Measurements from ENCODE around the gene RPS14. TPM values are rescaled to one million over a fixed set of nuclear protein-coding genes. Genes with fewer than 3 reads are reported as not detected.

The RPS14 gene
- total and polyA plus RNA-seq, 9 of the 15 experiments (the other 6 are each of a cell fraction or from before 2014, with no cell fraction given), result 1,824 to 5,983 (median 3,017) TPM

DNA sequence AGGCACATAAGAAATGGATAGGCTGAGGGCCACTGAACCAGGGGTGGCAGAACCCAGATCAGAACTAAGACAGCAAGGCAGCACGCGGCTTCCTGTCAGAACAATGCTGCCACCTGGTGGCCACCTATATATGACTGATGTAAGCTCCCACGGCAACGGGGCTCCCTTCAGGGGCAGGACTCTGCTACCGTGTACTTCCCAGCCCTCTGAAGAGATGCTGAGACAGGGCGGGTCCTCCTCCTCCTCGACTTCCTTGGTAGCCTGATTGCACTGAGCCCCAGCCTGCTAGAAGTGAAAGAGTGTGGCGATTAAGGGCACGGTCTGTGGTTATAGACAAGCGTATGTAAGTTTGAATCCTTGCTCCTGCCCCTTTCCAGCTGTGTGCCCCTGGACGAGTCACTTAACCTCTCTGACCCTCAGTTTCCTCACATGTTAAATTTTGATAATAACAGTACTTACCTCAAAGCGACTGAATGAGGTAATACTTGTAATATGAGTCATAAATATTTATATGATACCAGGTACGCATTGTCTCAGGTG lies 13.3 kb downstream of the RPS14 start:
- CTCF ChIA-PET (ENCODE audit: low intra/inter-chr PET ratio), result interaction anchor here (0.5 to 2.2 kb wide), 5 partner anchors 23 to 678 kb away, joined by 3 to 16 read pairs (median 5); partner anchors contain the start of gene CD74
- peak; percentile 89 for FAIRE-seq
- no peak for TF ChIP-seq KDM5B (IDR thresholded peaks at IDR 0.05; ENCODE audit: insufficient replicate concordance, low read depth, low read length)
- no peak for TF ChIP-seq XRCC3 (IDR thresholded peaks at IDR 0.05)
- TF ChIP-seq, protein P1, sequence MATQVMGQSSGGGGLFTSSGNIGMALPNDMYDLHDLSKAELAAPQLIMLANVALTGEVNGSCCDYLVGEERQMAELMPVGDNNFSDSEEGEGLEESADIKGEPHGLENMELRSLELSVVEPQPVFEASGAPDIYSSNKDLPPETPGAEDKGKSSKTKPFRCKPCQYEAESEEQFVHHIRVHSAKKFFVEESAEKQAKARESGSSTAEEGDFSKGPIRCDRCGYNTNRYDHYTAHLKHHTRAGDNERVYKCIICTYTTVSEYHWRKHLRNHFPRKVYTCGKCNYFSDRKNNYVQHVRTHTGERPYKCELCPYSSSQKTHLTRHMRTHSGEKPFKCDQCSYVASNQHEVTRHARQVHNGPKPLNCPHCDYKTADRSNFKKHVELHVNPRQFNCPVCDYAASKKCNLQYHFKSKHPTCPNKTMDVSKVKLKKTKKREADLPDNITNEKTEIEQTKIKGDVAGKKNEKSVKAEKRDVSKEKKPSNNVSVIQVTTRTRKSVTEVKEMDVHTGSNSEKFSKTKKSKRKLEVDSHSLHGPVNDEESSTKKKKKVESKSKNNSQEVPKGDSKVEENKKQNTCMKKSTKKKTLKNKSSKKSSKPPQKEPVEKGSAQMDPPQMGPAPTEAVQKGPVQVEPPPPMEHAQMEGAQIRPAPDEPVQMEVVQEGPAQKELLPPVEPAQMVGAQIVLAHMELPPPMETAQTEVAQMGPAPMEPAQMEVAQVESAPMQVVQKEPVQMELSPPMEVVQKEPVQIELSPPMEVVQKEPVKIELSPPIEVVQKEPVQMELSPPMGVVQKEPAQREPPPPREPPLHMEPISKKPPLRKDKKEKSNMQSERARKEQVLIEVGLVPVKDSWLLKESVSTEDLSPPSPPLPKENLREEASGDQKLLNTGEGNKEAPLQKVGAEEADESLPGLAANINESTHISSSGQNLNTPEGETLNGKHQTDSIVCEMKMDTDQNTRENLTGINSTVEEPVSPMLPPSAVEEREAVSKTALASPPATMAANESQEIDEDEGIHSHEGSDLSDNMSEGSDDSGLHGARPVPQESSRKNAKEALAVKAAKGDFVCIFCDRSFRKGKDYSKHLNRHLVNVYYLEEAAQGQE (IDR thresholded peaks at IDR 0.05; ENCODE audit: borderline replicate concordance), result peak; percentile 80; the same call in 1 of the 2 replicates
- TF ChIP-seq, protein P1 (CRISPR knock-in tag; IDR thresholded peaks at IDR 0.05; ENCODE audit: low read depth), result no peak
- TF ChIP-seq, protein P2, sequence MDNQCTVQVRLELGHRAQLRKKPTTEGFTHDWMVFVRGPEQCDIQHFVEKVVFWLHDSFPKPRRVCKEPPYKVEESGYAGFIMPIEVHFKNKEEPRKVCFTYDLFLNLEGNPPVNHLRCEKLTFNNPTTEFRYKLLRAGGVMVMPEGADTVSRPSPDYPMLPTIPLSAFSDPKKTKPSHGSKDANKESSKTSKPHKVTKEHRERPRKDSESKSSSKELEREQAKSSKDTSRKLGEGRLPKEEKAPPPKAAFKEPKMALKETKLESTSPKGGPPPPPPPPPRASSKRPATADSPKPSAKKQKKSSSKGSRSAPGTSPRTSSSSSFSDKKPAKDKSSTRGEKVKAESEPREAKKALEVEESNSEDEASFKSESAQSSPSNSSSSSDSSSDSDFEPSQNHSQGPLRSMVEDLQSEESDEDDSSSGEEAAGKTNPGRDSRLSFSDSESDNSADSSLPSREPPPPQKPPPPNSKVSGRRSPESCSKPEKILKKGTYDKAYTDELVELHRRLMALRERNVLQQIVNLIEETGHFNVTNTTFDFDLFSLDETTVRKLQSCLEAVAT (IDR thresholded peaks at IDR 0.05), result no peak
- TF ChIP-seq, protein P3, sequence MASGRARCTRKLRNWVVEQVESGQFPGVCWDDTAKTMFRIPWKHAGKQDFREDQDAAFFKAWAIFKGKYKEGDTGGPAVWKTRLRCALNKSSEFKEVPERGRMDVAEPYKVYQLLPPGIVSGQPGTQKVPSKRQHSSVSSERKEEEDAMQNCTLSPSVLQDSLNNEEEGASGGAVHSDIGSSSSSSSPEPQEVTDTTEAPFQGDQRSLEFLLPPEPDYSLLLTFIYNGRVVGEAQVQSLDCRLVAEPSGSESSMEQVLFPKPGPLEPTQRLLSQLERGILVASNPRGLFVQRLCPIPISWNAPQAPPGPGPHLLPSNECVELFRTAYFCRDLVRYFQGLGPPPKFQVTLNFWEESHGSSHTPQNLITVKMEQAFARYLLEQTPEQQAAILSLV (tag; IDR thresholded peaks at IDR 0.05), result no peak
- no peak for TF ChIP-seq HDAC6 (IDR thresholded peaks at IDR 0.05; ENCODE audit: low read depth, low read length)
- TF ChIP-seq ARID2 (IDR thresholded peaks at IDR 0.05), result 0 out of 2 replicates have a peak, but pooled peaks have one; percentile 22
- TF ChIP-seq SMAD3 (CRISPR knock-in tag; conservative IDR thresholded peaks at IDR 0.05), result no peak
- TF ChIP-seq, protein P4, sequence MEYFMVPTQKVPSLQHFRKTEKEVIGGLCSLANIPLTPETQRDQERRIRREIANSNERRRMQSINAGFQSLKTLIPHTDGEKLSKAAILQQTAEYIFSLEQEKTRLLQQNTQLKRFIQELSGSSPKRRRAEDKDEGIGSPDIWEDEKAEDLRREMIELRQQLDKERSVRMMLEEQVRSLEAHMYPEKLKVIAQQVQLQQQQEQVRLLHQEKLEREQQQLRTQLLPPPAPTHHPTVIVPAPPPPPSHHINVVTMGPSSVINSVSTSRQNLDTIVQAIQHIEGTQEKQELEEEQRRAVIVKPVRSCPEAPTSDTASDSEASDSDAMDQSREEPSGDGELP (CRISPR knock-in tag; IDR thresholded peaks at IDR 0.05; ENCODE audit: borderline replicate concordance), result peak; percentile 45; the same call in 1 of the 2 replicates

More for the DNA sequence above, 13.3 kb downstream of the RPS14 start:
- peak overlapping the region; percentile 60 for H2AFZ ChIP-seq (ENCODE audit: low read depth, low read length)
- 13% methylated on average over 11 of the region's 13 CpGs for WGBS (ENCODE audit: insufficient coverage, low coverage, missing lambda C conversion rate)
- H3K9ac ChIP-seq (ENCODE audit: insufficient read depth in 1 of 2, low read depth in 2 of 2, low read length in 2 of 2), result no peak overlapping the region; a peak in 1 of 4 replicates
- no peak overlapping the region for H3K27ac ChIP-seq (ENCODE audit: extremely low read depth, low read depth, low read length)
- H3K36me3 ChIP-seq (ENCODE audit: control insufficient read depth, insufficient read depth, low read length), result no peaks in the 10 kb centered on the region
- H3K27me3 ChIP-seq (ENCODE audit: control insufficient read depth in 2 of 2, insufficient read depth in 2 of 2, low read length in 2 of 2), result peaks cover 0 to 6% of the 10 kb centered on the region in 2 experiments; a peak in 3 of 5 replicates
- no TSS peak for BruUV-seq (replicated peaks)
- no peaks in the 10 kb centered on the region for H3K9me1 ChIP-seq (ENCODE audit: control insufficient read depth, insufficient read depth, low read length)
- H3K4me2 ChIP-seq (ENCODE audit: insufficient read depth, low read length), result no peak overlapping the region
- in situ Hi-C loops (cut with MboI), result no loop called here
- no peaks in the 10 kb centered on the region for H3K9me3 ChIP-seq (replicated peaks; ENCODE audit: control insufficient read depth, insufficient read depth, low read depth, low read length)
- H3K79me2 ChIP-seq (ENCODE audit: control insufficient read depth, insufficient read depth, low read length), result no peaks in the 10 kb centered on the region
- no peak overlapping the region for H3K4me3 ChIP-seq
- H3K4me1 ChIP-seq (replicated peaks in 1 of 2; ENCODE audit: control insufficient read depth in 2 of 2, insufficient read depth in 2 of 2, low read length in 2 of 2), result peaks cover 0 to 6% of the 10 kb centered on the region in 2 experiments; a peak in 3 of 5 replicates
- peak; percentile 95 for ATAC-seq
- intact Hi-C loops (cut with micrococcal nuclease), result loop anchor here (1.0 to 5.0 kb wide), 5 partner anchors 37 to 411 kb away; partner anchors contain the start of gene IRGM
- DNase-seq (ENCODE audit: extremely low read depth in 1 of 4, low spot score in 3 of 4), result peak; percentile 88 to 91 (median 90)
- H4K20me1 ChIP-seq (replicated peaks; ENCODE audit: control insufficient read depth, insufficient read depth, low read length), result no peaks in the 10 kb centered on the region
- POLR2A ChIA-PET, result interaction anchor here (0.7 to 4.1 kb wide), 3 partner anchors 9 to 71 kb away, joined by 3 to 17 read pairs (median 3); no protein-coding TSS in a partner anchor
